Ammon's horn (tissue), 1 donor: ENCODE measurements around the gene NPAS1.

Experiments used
- DNase-seq: peaks from one replicate; pipeline ENCODE4 v3.0.0-alpha.2; 2016; ENCODE audit warnings: low spot score

NPAS1 gene

GRCh38 chr19:47081095-47081494, 61.5 kb downstream of the NPAS1 start:
- no peak for DNase-seq

- no peak for DNase-seq
Measured at GRCh38 chr19:47082493-47082892, 62.9 kb downstream of the NPAS1 start.

- DNase-seq: no peak
Measured at GRCh38 chr19:47084879-47085439, 65.3 kb downstream of the NPAS1 start.

GRCh38 chr19:47086280-47086679, 66.6 kb downstream of the NPAS1 start:
- no peak for DNase-seq

- DNase-seq: no peak
Measured at GRCh38 chr19:47089767-47090350, 70.2 kb downstream of the NPAS1 start.

- DNase-seq: no peak
Measured at GRCh38 chr19:47093254-47093653, 73.6 kb downstream of the NPAS1 start.

GRCh38 chr19:47093841-47094240, 74.2 kb downstream of the NPAS1 start:
- DNase-seq: no peak

GRCh38 chr19:47094557-47095475, 75.2 kb downstream of the NPAS1 start:
- no peak for DNase-seq
